Activated effector memory CD4-positive, alpha-beta T cell treated with anti-CD3 and anti-CD28 coated beads, Interleukin-2, amount 50 U/mL, for 16 hours (primary cell): ENCODE results near the gene MTG2.

Experiments
- DNase-seq: peaks from one replicate; pipeline ENCODE4 v3.0.0-alpha.2; 2020

MTG2 gene

GRCh38 chr20:62163986-62164762, 18.7 kb upstream of the MTG2 start:
- DNase-seq = no peak

GRCh38 chr20:62164879-62165761, 17.7 kb upstream of the MTG2 start:
- no peak for DNase-seq

GRCh38 chr20:62165762-62166399, 16.9 kb upstream of the MTG2 start:
- no peak for DNase-seq

DNA sequence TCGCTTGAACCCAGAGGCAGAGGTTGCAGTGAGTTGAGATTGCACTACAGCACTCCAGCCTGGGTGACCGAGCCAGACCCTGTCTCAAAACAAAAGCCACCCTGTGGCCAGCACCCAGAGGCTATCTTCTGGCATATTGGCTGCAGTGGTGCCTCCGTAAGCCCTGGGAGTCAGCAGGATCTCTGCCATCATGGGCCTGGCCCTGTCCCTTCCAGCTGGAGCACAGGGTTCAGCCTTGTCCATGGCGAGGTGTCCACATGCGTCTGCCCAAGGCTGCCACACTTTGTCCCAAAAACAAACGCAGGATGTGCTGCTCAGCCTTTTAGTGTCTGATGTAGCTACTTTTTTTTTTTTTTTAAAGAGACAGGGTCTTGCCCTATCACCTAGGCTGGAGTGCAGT, 15.4 kb upstream of the MTG2 start:
- no peak for DNase-seq

DNA sequence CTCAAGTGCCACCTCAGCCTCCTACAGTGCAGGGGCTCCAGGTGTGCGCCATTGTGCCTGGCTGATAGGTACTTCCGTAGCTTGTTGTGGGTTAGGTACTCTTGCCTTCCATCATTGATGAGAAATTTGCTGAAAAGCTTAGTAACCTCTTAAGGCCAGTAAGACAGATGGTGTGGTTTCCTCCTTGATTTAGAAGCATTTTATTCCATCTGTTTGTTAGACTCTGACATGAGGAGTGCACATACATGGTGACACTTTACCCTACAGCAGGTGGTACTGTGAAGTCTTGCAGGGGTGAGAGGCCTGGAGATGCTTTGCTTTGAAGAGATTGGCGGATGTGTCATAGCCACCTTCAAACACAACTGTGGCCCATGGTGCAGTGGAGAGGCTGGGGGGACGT, 14.8 kb upstream of the MTG2 start:
- DNase-seq = no peak

DNA sequence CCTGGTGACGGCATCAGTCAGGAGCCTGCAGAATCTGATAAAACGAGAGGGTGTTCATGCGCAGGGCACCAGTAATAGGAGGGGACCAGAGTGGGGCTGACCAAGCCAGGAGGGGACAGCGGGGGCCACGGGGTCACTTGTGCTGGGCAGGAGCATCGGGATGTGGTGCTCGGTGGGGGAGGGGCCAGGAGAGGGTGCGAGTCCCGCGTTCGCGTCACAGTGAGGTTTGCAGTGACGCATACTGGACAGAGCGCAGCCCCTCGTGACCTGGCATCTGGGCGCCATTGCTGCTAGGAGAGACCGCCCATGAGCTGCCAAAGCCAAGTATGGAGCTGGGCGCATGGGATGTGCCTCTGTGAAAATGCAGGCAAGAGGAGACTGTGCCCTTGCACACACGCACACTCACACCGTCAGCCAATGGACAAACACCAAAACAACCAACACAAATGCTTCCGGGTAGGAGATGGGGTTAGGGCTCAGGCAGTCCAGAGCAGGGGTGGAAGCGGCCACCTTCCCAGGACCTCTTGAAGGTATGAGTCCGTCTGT, 13.9 kb upstream of the MTG2 start:
- no peak for DNase-seq

- DNase-seq = no peak
Measured at GRCh38 chr20:62170536-62170935, 12.3 kb upstream of the MTG2 start.

DNA sequence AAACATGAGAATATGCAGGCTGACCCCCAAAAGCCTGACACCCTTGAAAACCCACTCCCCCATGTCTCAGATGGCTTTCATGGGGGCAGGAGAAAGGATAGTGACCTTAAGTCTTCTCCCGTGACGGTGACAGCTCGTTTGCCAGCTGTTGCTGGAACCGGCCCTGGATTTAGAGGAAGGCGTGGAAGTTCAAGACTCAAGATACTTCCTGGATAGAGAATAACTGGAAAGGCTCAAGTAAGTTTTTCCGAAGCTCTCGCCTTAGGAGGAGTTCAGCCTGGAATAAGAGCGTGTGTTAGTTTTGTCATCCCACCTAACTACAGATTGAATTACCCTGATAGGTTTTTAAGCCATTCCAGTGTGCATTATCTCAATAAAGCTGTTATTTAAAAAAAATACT, 11.6 kb upstream of the MTG2 start:
- DNase-seq = no peak

DNA sequence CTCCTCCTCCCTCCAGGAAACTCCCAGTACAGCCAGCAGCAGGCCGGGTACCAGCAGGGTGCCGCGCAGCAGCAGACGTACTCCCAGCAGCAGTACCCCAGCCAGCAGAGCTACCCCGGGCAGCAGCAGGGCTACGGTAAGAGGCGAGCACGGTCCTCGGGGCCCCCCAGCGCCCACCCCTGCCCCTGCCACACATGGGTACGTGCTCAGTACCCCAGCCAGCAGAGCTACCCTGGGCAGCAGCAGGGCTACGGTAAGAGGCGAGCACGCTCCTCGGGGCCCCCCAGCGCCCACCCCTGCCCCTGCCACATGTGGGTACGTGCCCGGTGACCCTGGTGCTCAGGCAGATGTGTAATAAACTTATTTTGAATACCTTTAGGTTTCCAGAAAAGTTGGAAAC, 10.2 kb upstream of the MTG2 start:
- no peak for DNase-seq

DNA sequence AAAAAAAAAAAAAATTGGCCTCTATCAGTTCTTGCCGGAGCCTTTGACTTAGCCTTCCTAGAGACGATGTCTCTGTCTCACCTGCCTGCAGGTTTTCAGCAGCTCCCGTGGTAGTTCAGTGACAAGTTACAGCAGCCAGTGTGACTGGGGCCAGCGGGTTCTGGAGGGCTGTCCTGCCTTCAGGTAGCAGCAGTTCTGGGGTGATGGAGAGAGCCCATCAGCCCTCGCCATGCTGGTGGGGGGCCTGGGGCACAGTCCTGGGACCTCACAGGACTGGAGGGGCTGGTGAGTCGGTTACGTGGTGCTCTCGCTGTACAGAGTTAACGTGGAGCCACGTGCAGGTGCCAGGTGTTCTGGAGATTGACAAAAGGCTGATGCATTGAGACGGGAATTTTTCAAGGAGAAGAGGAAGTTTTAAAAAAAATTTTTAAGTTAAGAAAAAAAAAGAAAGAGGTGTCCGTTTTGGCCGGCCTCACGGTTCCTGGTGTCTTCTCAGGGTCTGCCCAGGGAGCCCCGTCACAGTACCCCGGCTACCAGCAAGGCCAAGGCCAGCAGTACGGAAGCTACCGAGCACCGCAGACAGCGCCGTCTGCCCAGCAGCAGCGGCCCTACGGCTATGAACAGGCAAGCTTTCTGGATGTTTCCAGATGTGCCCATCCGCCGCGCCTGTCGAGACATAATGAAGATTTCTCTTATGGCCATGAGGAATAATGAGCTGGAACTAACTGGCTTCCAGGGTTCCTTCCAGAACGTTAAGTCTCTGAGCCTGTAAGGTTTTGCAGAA, 8.6 kb upstream of the MTG2 start:
- DNase-seq = no peak

DNA sequence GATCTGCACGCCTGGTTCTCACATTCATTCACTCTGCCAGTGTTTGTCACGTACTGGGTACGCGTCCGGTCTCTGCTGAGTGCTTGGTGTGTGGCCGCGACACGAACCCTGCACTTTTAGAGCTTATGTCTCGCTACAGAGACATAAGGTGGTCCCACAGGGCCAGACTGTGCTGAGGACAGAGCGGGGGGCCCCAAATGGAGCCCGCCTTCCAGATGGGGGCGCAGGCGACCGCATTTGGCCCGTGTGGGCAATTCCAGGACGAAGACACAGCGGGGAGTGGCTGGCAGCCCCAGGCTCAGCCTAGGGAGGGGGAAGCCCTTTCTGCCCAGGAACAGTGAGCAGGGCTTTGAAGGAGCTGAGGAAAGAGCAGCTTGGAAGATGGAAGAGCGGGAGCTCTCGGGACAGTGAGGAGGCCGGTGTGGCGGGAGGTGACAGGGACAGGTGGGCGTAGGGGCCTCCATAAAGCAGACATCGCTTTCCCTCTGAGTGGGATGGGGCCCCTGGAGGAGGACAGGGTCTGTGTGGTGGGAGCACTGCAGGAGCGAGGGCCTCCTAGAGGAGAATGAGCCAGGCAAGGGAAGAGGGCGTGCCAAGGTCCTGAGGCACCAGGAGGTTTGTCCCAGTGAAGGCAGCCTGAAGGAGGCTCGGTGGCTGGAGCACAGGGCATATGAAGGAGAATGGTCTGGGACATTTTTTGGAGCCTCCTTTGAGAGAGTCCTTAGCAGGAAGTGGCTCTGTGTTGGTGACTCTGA, 7.8 kb upstream of the MTG2 start:
- no peak for DNase-seq

DNA sequence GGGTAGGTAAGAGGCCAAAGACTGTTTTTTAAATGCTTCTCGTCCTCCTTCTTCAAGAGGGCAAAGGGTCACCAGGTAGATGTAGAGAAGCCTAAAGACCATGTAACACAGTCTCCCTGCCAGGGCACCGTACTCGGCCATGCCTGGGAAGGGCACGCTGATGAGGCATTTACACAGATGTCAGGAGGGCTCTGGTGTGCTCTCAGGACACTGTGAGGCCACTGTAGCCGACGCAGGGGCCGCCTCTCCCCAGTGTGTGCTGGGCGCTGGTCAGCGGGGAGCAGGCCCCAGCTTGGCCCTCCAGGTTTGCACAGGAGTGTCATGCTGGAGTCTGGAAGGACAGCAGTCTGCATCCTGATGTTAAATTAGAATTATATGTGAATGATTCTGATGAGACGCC, 7.1 kb upstream of the MTG2 start:
- no peak for DNase-seq

DNA sequence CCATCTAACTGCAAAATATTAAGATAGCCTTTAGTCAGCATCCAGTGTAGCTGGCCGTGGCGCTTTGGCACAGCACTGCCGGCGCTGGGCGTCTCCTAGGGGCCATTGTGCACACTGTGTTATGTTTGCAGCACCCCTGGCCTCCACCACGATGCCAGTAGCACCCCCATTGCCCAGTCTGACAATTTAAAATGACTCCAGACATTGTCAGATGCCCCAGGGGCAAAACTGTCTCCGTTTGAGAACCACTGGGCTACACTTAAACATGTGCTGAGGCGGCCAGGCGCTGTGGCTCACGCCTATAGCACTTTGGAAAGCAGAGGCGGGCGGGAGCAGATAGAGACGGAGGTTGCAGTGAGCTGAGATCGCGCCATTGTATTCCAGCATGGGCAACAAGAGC, 6.0 kb upstream of the MTG2 start:
- no peak for DNase-seq

- DNase-seq = no peak
Measured at GRCh38 chr20:62177307-62177706, 5.5 kb upstream of the MTG2 start.

GRCh38 chr20:62178316-62179161, 4.3 kb upstream of the MTG2 start:
- DNase-seq = no peak

DNA sequence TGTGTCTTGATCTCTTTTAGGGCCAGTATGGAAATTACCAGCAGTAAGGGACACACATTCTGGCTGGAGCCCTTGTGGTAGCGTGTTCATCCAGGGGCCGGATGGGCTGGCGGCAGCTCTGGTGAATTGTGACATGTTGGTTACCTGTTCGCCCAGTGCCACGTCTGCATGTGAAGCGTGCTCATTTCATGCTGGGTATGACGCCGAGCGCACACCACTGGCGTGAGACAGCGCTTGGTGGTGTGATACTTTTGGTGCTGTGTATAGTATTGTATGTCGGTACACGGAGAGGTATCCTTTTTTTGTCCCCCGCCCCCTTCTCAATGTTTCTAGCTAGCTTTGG, 3.7 kb upstream of the MTG2 start:
- DNase-seq = no peak

- DNase-seq = no peak
Measured at GRCh38 chr20:62181808-62182207, 1.0 kb upstream of the MTG2 start.

DNA sequence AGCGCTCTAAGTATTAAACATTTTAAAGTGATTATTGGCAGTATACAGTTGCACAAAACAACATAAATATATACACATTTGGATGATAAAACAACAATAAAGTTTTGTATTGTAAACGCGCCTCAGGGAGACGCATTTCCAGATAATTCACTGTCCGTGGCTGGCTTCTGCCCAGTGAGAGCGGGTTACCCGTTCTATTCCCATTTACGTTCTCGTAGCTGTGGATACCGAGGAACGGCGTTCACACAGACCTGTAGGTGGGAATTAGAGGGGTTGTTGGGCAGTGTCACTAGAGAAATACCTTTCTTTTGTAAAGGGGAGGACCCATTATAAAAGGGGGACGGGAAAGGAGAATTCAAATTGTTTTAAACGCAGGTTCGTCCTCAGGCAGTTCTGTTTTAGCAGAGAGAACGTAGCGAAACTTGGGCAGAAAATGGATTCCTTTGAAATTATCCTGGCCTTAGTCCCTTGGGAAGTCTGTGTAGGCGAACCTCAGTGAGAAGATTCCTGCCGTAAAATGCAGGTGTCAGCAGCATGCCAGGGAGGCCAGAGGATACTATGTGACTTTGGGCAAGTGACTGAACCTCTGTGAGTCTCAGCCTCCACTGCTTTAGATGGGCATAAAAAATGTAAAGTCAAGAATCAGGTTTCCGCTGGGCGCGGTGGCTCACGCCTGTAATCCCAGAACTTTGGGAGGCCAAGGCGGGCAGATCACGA, 756 bp downstream of the MTG2 start:
- DNase-seq = no peak

- DNase-seq = no peak
Measured at GRCh38 chr20:62186096-62186426, 3.2 kb downstream of the MTG2 start.
